HUES48 (cell line): ENCODE measurements around the gene EFNA2.

Experiments
- H3K27ac ChIP-seq: one replicate; pipeline ENCODE4 v1.7.0; 2013; ENCODE audit warnings: low read depth, low read length, inconsistent platforms
- H3K27me3 ChIP-seq: 2 replicates; pipeline ENCODE4 v1.6.1; 2013; ENCODE audit warnings: mild to moderate bottlenecking, low read length; ENCODE audit not compliant: control insufficient read depth, insufficient read depth
- H3K36me3 ChIP-seq: 2 replicates; pipeline ENCODE4 v1.6.1; 2013; ENCODE audit warnings: low read length; ENCODE audit not compliant: control insufficient read depth, insufficient read depth
- H3K4me1 ChIP-seq: 2 replicates; pipeline ENCODE4 v1.6.1; 2013; ENCODE audit warnings: mild to moderate bottlenecking, low read length; ENCODE audit not compliant: control insufficient read depth, insufficient read depth
- H3K4me3 ChIP-seq: 2 replicates; pipeline ENCODE4 v1.5.1; 2013; ENCODE audit warnings: mild to moderate bottlenecking, low read depth, low read length
- H3K9ac ChIP-seq: 2 replicates; pipeline ENCODE4 v1.6.1; 2013; ENCODE audit warnings: mild to moderate bottlenecking, low read depth, low read length, moderate library complexity
- H3K9me3 ChIP-seq: 2 replicates; pipeline ENCODE4 v1.6.1; 2013; ENCODE audit warnings: low read length; ENCODE audit not compliant: control insufficient read depth, insufficient read depth

The EFNA2 gene

DNA sequence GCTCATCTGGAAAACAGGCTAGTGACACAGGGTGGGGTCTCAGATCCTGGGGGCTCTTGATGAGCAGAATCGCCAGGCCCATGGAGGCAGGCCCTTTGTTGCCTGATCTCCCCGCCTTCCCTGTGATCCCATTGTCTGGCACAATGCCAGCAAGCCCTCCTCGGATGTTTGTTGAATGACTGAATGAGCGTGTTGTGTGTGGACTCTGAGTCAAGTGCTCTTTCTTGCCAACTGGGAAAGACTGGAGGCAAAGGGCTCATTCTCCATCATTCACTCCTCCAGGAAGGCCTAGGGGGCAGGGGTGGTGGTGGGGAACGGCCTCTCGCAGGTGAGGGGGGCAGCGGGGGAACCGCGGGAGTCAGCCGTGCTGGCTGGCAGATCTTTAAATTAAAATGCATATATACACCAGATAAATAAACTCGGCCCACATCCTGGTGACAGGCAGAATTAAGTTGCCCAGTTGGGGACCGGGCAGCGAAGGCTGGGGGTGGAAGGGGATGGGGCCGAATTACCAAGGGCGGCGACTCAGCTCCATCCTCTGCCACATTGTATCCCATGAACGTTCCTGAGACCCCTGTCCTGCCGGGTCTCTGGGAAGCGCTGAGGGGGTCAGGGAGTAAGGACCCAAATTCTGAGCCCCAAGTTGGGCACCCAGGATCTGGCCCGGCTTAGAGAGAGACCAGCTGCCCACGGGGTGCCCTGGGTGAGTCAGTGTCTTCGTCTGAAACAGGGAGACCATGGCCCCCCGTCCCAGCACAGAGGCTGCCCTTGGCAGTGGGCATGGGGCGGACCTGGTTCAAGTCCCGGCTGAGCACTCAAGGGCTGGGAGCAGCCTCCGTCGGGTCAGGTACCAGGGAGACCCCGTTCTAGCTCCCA, 24.5 kb downstream of the EFNA2 start:
- H3K27me3 ChIP-seq: no peaks in the 10 kb centered on the region
- no peaks in the 10 kb centered on the region for H3K36me3 ChIP-seq
- no peak overlapping the region for H3K9ac ChIP-seq
- no peaks in the 10 kb centered on the region for H3K4me1 ChIP-seq
- no peak overlapping the region for H3K4me3 ChIP-seq
- H3K27ac ChIP-seq: no peak overlapping the region
- no peaks in the 10 kb centered on the region for H3K9me3 ChIP-seq

GRCh38 chr19:1310853-1311180, 25.1 kb downstream of the EFNA2 start:
- Histone ChIP-seq H3K9ac (no peak overlapping the region), H3K4me3 (no peak overlapping the region), H3K27ac (no peak overlapping the region), H3K4me1 (no peaks in the 10 kb centered on the region), H3K9me3 (no peaks in the 10 kb centered on the region), H3K36me3 (no peaks in the 10 kb centered on the region), H3K27me3 (peaks cover under 1% of the 10 kb centered on the region; the same call in 1 of the 2 replicates)

- peaks cover 9% of the 10 kb centered on the region for H3K27me3 ChIP-seq
- no peak overlapping the region for H3K4me3 ChIP-seq
- H3K9ac ChIP-seq: no peak overlapping the region
- H3K4me1 ChIP-seq: no peaks in the 10 kb centered on the region
- H3K27ac ChIP-seq: no peak overlapping the region
- H3K36me3 ChIP-seq: no peaks in the 10 kb centered on the region
- no peaks in the 10 kb centered on the region for H3K9me3 ChIP-seq
Measured at GRCh38 chr19:1311543-1312091, 25.9 kb downstream of the EFNA2 start.

GRCh38 chr19:1312767-1313694, 27.4 kb downstream of the EFNA2 start:
- Histone ChIP-seq H3K4me3 (no peak overlapping the region), H3K9me3 (no peaks in the 10 kb centered on the region), H3K4me1 (no peaks in the 10 kb centered on the region), H3K27me3 (peaks cover 9% of the 10 kb centered on the region), H3K27ac (peak overlapping the region; percentile 14), H3K9ac (no peak overlapping the region), H3K36me3 (no peaks in the 10 kb centered on the region)

GRCh38 chr19:1313695-1314613, 28.3 kb downstream of the EFNA2 start:
- Histone ChIP-seq H3K4me1 (no peaks in the 10 kb centered on the region), H3K4me3 (no peak overlapping the region), H3K9ac (no peak overlapping the region)

GRCh38 chr19:1315470-1316166, 29.9 kb downstream of the EFNA2 start:
- Histone ChIP-seq H3K4me1 (no peaks in the 10 kb centered on the region), H3K4me3 (peak overlapping the region; percentile 56; the same call in 1 of the 2 replicates), H3K27me3 (peaks cover 9% of the 10 kb centered on the region), H3K36me3 (no peaks in the 10 kb centered on the region), H3K9me3 (no peaks in the 10 kb centered on the region), H3K9ac (no peak overlapping the region), H3K27ac (no peak overlapping the region)

More at GRCh38 chr19:1313695-1314613, 28.3 kb downstream of the EFNA2 start:
- peak overlapping the region; percentile 14 for H3K27ac ChIP-seq
- H3K36me3 ChIP-seq: no peaks in the 10 kb centered on the region
- peaks cover 9% of the 10 kb centered on the region for H3K27me3 ChIP-seq
- H3K9me3 ChIP-seq: no peaks in the 10 kb centered on the region

DNA sequence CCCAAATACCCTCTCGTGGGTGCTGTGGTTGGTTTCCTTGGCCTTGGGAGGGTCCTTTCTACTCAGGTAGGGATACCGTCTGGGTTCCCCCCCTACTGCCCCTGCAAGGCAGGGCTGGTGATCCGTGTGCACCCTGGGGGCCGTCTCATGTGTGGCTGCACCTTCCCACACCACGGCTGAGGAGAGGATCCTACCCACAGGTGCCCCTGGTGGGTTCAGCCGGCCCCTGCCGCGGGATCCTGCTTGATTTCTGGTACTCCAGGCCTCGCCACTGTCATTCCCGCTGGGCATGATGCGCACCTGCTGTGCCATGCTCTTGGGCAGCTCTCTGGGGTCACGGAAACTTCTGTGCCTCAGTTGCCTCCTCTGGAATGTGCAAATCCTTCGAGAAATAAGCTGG, 30.8 kb downstream of the EFNA2 start:
- Histone ChIP-seq H3K9me3 (no peaks in the 10 kb centered on the region), H3K36me3 (no peaks in the 10 kb centered on the region), H3K4me1 (no peaks in the 10 kb centered on the region), H3K9ac (no peak overlapping the region), H3K27me3 (peaks cover 9% of the 10 kb centered on the region), H3K27ac (no peak overlapping the region), H3K4me3 (no peak overlapping the region)

DNA sequence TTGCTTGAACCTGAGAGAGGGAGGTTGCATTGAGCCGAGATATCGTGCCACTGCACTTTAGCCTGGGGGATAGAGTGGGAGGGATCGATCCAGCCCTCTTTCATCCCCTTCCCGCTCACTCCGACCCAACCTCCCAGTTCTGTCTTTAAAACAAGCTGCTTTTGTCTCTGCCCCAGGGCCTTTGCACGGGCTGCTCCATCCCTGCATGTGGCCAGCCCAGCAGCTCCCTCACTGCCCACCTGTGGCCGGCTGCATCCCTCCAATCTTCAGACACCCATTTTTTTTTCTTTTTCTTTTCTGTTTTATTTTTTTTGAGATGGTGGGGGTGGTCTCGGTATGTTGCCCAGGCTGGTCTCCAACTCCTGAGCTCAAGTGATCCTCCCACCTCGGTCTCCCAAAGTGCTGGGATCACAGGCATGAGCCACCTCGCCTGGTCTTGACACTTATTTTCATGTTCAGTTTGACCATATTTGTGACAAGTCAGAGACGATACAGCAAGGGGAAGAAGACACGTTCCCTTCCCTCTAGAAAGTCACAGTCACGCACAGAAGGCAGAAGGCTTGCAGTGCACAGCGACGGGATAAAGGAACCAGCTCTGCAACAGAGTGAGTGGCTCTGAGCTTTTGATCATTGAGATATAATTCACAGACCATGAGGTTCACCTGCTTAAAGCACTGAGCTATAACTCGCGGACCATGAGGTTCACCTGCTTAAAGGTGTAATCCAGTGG, 31.8 kb downstream of the EFNA2 start:
- H3K9ac ChIP-seq: no peak overlapping the region
- no peak overlapping the region for H3K4me3 ChIP-seq
- H3K4me1 ChIP-seq: no peaks in the 10 kb centered on the region
- H3K27me3 ChIP-seq: peaks cover 9% of the 10 kb centered on the region
- no peaks in the 10 kb centered on the region for H3K9me3 ChIP-seq
- H3K36me3 ChIP-seq: no peaks in the 10 kb centered on the region
- no peak overlapping the region for H3K27ac ChIP-seq

DNA sequence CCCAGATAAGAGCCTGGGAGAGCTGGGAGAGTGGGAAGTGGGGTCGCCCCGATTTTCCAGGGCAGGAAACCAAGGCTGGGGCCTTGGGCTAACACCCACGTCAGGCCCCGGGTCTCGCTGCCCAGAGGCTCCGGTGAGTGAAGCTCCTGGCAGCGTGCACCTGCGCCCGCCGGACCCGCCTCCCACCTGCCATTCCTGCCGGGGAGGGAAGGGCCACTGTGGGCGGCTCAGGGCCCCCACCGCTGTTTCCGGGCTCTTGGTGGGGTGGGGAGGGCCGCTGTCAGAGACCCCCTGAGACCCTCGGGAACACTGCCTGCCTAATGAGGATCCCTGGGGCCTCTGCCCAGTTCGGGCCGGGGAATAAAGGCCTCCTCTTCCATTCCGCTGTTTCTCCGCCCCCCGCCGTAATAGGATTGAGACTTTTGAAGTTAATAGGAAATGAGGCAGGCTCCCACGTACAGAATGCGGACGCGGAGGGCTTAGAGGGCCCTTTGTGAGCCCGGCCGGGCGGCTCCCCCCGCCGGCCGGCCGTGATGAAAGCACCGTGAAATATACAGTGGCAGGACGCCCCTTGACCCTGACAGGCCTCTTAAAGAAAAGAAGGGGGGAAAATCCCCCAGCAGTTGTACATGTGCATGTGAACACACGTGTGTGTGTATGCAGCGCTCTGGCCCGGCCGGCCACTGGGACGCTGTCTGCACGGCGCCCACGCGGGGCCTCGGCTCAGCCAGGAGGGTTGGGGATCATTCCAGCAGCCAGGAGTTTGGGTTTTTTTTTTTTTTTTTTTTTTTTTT, 33.2 kb downstream of the EFNA2 start:
- H3K27ac ChIP-seq: no peak overlapping the region
- no peaks in the 10 kb centered on the region for H3K9me3 ChIP-seq
- no peak overlapping the region for H3K9ac ChIP-seq
- no peak overlapping the region for H3K4me3 ChIP-seq
- H3K4me1 ChIP-seq: no peaks in the 10 kb centered on the region
- no peaks in the 10 kb centered on the region for H3K36me3 ChIP-seq
- peaks cover 9% of the 10 kb centered on the region for H3K27me3 ChIP-seq
